CD4-positive, alpha-beta T cell treated with Interleukin-6 at 100 ng/mL for 8 hours (primary cell): Measurements from ENCODE around the gene GRM8.

Experiments used
- DNase-seq: peaks from one replicate; pipeline ENCODE4 v3.0.0-alpha.2; 2020; ENCODE audit warnings: mixed read lengths, low spot score

Gene GRM8

DNA sequence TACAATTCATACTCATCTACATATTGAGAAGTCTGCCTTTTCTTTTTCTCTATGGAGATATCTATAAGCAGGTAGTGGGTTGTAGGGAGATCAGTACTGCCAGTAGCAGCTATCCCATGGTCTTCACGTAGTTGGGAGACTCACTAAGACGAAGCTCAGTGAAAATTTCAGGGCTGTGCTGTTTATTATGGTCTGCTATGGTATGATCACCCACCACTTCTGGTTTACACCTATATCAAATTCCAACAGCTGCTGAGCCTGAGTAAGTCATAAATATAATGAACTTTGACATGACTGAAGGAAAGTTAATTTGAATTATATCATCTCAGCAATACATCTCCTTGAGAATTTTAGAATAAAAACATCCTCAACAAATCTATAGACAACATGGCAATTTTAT lies 741.7 kb downstream of the GRM8 start:
- DNase-seq, result no peak

DNA sequence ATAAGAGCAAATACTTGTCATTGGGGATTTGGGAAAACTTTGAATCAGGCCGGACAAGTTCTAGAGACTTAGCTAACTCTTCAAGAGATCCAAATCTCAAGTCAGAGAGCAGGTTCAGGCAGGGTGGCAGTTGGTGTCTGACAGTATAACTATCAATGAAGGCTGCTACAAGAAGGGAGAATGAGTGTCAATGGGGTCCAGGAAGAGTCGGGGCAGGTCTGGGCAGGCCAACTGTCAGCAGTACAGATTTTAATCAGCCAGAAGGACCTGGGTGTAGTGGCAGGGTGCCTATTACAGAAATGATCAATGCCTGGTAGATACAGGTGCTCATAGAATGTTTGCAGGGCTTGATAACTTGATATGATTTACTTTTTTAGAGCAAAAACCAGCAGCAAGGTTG lies 751.1 kb downstream of the GRM8 start:
- no peak for DNase-seq

DNA sequence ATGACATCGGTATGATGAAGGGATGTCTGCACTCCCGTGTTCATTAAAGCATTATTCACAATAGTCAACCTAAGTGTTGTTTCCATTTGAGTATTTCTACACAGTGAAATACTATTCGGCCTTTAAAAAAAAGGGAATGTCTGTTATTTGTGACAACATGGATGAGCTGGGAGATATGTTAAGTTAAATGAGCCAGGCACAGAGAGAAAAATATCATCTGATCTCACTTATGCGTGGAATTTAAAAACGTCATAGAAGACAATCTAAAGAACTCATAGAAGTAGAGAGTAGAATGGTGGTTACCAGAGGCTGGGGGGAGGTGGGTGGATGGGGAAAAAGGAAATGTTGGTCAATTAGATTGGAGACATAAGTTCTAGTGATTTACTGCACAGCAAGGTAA lies 753.3 kb downstream of the GRM8 start:
- DNase-seq, result no peak

DNA sequence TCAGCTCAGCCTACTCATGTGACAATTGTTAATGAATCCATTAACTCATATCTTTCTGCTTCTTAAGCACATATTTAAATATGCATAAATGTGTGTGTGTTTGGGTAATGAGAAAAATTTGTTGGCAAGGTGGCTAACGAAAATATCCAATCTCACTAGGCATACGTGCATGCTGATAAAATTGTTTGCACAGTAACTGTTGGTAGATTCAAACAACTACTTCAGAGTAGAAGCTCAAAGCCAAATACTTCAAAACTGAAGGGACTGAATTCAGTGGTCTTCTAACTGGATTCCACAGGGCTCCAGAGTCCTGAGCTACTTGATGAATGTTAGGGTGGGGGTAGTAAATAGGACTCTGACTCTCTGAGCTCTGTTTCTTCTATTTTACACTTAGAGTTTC lies 757.0 kb downstream of the GRM8 start:
- no peak for DNase-seq

DNA sequence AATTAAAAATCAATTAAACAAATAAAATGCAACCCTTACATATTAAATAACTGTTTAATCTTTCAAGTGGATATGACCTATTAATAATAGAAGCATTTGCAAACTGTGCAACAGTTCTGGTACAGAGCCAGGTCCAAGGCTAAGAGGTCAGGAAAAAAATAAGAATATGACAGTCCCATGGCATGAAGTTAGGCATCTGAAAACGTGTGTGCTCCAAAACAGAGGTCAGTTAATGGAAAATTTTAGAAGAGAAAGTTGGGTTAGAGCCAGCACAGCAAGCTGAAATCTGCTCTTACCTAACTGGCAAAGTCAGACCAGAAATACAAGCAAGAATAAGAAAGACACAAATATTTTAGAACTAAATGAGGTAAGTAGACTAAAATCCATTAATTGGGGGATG lies 757.7 kb downstream of the GRM8 start:
- no peak for DNase-seq

DNA sequence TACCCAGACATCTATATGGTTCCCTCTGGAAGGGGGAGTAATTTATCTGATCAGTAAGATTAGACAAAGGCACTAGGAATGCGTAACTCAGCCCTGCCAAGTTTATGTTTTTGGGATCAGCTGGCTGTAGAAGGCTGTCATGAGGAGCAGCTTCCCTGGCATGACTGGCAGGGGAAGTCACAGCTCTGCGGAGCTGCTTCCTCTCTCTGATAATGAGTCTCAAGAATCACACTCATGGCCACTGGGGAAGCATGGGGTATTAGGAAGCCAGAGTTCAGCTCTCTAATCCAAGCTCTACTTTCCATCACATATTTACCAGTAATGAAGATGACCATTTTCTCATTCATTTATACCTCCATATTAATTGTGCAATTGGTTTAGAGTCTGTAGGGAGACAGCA lies 758.9 kb downstream of the GRM8 start:
- no peak for DNase-seq

DNA sequence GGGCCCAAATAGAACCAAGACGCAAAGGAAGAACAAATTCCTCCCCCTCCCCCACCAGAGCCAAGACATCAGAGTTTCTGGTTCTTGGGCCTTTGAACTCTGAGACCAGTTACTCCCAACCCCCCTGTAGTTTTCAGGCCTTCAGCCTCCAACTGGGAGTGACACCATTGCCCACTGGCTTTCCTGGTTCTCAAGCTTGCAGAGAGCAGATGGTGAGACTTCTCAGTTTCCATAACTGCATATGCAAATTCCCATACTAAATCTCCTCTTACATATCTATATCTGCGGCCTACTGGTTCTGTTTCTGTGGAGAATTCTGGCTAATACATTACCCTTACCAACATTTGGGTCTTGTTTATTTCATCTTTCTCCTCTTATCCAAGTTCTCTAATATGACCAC lies 762.9 kb downstream of the GRM8 start:
- no peak for DNase-seq

DNA sequence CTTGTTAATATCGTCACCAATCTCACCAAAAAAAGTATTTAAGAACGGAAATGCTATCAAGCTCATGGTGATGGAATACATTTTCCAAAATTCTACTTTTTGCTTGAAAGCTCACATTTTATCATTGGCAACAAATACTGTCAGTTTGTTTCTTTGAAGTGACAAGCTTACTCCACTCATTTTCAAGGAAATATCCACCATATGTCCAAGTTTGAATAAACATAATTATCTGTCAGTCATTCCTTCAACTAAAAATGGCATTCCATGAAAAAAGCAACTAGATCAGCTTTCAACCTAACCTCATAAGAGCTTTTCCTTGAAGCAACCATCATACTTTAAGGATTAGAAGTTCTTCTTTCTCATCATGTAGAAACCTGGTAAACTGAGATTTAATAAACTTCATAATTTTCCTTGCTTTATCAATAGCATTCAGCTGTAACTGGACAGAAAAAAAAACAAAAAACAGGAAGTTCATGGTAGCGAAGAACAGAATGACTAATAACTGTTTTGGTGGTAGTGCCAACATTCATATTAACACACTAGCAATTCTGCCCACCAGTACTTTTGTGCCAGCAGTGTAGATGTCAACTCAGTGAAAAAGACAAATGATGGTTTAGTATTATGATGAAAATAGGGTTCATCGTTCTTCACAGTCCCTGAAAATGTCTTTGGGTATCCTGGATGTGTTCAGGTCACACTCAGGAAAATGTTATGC lies 764.9 kb downstream of the GRM8 start:
- DNase-seq, result no peak

DNA sequence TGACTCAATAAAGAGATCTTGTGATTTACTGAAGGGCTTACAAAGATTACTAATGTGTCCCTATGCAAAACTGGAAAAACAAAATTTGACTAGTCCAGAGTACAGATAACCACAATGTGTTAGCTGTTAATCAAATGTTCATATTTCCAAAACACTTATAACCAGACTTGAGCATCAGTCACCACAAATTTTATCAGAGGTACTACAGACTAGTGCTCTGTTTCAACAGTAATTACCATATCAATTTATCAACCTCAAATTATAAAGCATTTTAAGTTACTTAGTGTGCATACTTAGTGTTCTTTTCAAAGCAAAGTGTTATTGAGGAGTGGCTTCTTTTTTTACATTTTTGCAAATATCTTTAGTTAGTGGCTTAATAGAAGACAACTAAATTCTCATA lies 765.9 kb downstream of the GRM8 start:
- DNase-seq, result no peak

DNA sequence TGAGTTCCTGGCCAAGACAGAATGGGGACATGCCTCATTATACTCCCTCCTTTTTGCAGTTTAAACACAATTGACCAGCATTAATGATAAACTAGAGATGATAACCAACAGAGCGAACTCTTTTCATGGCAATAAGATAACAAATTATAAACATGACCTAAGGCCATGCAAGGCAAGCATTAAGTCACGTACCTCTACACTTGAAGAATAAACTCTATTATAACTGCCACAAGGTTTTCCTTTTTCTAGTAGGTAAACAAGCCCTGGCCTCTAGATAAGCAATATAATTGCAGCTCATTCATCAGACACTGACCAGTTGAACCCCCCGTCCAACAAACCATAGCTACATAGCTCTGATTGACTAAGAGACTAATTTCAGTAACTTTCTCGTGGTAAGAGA lies 767.0 kb downstream of the GRM8 start:
- no peak for DNase-seq

DNA sequence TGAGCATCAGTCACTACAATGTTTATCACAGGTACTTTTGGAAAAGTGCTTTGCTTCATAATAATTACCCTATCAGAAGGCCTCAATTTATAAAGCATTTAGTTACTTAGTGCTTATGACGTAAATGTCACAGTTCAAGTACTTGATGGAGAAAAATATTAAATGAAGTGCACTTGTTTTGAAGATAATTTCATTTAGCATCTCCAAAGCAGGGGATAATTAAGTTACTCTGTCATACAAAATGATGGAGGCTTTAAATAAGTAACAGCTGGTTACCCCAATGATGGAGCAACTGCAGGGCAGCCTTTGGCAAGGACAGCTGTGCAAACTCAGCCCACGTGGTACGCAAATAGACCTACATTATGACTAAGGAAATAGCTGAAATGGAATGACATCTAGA lies 768.8 kb downstream of the GRM8 start:
- no peak for DNase-seq

DNA sequence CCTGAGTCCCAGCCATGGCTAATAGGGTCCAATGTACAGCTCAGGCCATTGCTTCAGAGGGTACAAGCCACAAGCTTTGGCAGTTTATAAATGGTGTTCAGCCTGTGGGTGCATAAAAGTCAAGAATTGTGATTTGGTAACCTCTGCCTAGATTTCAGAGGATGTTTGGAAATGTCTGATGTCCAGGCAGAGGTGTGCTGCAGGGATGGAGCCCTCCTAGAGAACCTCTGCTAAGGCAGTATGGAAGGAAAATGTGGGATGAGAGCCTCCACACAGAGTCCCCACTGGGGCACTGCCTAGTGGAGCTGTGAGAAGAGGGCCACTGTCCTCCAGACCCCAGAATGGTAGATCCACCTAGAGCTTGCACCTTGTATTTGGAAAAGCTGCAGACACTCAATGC lies 779.9 kb downstream of the GRM8 start:
- DNase-seq, result no peak

DNA sequence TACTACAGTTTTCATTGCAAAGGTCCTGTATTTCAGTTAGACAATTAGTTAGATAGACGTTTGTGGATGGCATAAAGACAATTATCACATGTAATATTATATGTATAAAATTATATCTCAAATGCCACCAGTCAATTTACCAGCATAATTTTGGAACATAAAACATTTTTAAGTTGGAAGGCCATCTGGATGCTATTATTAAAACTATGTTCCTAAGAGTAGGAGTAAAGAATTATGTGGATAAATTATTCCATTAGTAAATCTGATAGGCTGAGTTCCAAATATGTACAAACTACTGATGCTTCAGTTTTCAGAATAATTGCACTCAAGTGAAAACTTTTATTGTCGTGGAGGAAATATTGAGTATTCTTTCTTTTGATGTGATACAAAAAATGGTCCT lies 790.3 kb downstream of the GRM8 start:
- no peak for DNase-seq

DNA sequence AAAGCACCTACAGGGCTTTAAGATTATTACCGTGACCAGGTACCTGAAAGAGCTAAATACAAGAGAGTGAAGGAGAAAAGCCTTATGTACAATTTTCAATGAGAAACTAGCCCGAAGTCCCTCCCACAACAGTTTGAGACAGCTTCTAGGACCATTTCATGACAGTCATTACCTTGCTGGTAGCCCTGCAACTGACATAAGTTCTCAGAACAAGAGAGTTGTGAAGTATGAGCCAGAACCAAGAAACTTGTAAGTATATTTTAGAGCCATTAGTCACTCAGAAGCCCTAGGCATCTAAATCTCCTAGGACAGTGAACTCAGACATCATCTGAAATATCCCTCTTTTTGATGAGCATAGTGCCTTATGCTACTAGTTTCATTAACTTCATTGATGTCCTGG lies 792.1 kb downstream of the GRM8 start:
- DNase-seq, result no peak

DNA sequence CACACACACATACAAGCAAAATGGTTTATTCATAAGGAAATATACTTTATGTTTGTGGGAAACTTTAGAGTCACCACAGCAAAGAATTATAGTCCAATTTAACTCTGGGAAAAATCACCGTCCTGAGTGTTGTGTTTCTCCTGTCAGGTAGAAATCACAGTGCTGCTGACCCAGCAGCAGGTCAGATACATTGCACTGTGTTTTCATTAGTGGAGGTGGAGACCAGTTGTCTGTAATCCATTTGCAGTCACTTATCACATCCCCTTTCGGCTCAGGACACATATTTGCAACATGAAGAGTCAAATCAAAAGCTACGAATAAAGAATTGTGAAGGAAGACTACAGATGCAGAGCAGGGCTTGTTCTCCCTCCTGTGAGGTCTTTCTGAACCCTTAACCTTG lies 799.6 kb downstream of the GRM8 start:
- no peak for DNase-seq

DNA sequence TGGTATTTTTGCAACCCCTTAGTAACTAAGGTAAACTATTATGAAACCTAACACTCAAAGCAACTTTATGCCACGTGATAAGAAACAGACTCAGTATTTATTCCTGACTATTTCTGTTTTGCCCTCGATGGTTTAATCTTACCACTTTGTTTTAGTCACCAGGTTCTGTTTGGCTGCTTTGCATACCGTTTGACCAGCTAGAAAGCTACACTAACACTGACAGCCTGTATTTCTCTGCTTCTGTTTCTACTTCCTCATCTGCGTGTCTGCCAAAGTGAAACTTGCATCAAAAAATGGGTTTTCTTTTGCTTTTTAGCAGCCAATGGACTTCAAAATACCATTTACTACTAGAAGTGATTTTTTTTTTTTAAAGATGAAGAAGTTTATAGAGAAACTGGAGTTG lies 802.5 kb downstream of the GRM8 start:
- DNase-seq, result no peak

DNA sequence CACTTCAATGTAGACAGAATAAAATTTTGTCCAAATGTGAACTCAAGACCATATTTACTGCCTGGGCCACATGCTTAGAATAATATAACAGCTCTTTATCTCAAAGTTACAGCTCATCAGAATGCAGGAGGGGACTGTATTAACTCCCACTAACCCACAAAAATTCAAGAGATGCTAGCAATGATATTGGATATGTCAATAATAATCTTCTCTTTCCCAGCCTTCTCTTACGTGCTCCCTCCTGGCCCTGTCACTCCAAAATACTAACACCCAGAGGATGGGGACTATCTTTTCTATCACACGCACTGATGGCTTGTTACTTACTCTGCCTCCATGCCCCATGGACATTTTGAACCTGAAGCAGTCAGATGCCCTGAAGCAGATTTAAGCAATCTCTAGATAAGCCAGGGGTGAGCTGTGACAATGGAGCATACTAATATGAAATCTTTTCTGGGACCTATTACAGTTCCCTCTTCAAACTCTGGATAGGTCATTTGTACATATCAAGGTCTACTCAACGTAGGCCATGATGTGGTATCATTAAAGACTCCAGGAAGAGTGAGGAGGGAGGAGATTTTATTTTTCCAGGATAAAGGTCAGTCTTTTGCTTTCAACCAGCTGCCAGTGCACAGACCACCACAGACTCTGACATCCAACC lies 803.0 kb downstream of the GRM8 start:
- DNase-seq, result no peak

DNA sequence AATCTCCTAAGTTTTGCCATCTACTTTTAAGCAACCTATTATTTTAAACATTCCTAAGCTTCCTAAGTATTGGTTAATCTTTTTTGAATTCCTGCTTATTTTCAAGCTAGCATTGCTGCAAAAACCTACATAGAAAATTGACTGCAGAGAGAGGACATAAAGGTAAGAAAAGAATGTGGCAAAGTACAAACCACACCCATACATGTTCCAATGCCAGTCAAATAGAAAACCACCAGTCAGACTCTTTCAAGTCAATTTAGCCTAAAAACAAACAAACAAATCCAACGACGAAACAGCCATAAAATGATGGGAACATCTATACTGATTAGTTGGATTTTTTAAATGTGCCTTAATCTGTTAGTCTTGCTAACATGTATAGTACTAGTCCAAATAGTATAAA lies 804.8 kb downstream of the GRM8 start:
- DNase-seq, result no peak

DNA sequence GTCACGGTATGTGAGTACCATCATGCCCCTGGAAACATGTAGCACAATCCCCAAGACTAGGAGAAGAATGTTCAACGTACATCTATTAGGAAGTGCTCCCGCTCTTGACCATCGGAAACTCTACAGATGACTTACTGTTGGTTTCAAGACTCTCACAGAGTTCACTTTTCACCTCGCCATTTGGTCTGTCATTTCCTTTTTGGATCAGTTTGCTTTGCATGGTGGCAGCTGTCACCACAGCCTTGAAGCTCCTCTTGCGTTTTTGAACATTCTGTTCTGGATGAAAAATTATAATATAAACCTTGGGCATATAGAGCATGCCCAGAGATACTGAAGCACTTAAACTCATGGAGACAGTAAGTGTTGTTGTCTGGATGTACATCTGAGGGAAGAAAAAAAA lies 806.8 kb downstream of the GRM8 start:
- DNase-seq, result no peak

DNA sequence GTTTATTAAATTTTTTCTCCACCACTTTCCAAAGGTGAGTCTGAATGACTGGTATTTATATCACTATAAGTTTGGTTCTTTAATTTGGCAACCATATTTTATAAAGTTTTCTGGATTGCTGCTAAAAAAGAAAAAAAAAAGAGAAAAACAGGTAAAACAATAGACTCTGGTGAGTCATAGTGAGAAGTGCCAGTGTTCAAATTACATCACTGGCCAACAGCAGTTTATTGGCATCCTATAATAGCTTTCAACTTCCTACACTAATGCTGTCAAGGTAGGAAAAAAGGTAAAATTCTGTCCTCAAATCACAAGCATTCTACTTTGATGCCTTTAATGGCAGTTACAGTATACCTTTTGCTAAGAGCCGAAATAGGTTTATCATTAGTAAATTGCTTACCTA lies 808.8 kb downstream of the GRM8 start:
- DNase-seq, result no peak

DNA sequence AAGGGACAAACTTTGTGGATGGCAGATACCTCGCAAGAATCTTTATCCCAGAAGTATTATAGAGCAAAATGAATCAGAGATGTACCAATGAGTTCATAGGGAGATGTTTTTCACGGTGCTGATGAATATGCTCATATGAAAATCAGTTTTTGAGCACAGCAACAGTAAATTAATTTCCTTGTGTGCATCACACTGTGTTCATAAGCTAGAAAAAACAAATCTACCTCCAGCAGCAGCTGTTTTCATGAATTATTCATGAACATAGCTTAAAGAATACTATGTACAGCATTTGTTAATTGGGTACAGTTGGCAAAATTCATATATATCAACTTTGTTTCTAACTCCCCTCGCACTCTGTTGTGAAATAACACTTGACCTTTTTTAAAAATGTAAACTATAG lies 809.8 kb downstream of the GRM8 start:
- no peak for DNase-seq

DNA sequence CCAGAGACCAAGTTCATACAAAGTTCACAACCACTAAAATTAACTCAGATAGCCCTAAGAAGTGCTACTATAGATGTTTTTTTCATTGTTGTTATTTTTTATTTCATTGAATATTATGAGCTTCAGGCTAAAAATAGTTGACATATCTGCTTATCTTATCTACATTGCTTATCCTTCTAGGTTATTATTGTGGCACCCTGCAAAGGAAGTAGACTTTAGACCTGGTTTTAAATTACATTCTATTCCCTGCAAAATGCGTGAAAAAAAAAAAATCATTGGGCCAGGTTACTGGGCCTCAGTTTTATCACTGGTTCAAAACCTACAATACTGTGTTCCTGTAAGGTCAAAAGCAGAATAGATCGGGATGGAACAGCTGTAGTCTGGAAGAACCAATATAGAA lies 811.0 kb downstream of the GRM8 start:
- DNase-seq, result no peak

DNA sequence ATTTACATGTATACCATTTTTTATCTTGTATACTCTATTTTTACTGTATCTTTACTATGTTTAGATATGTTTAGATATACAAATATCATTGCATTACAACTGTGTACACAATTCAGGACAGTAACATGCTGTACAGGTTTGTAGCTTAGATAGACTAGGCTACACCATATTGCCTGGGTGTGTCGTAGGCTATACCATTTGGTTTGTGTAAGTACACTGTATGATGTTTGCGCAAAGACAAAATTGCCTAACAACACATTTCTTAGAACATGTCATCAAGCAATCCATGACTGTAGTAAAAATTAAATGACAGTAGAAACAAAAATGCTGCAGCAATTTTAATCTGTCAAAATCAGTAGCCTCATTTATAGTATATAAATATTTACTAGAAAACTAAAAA lies 812.2 kb downstream of the GRM8 start:
- no peak for DNase-seq

DNA sequence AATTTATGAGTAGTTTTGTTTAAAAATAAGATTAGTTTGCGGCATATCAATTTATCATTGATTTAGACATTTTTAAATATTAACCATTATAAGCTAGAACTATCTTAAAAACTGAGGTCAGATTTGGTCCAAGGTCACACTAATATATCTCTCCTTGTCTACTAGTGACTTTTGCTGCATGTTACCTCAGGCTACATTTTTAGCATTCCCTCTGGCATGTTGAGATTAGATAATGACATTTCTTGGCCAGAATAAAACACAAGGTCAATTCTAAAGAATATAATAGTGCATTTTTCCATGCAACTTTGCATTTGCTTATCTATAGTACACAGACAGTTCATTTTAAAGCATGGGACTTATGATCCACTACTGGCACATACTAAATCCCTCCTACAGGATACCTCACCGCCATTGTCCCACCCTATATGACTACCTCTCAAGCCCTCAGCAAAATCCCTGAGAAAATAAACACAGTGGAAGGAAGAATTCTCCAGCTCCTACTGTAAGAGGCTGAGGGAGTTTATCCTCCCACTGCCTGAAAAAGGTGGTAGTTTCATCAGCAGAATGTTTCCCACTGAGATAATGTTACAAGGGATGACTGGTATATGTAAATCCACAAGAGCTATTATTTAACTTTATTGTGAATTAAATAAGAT lies 816.4 kb downstream of the GRM8 start:
- no peak for DNase-seq
